Osteoblast (primary cell): Measurements from ENCODE around the gene COLEC11. TPM values are rescaled to one million over a fixed set of nuclear protein-coding genes. Genes with fewer than 3 reads are reported as not detected.
"Not testable (repeated sequence)": the region's sequence is repeated elsewhere in the genome, so short reads cannot be mapped to it uniquely, and the experiment has no call there.

Source experiments
- DNase-seq: peaks from one replicate; pipeline ENCODE4 v3.0.0; 2011; ENCODE audit warnings: low spot score, mixed read lengths; ENCODE audit not compliant: insufficient read length; ENCODE audit errors: missing footprints
- H2AFZ ChIP-seq: 2 replicates; pipeline ENCODE4 v1.6.0; 2011; ENCODE audit warnings: mild to moderate bottlenecking, low read length
- H3K27ac ChIP-seq: 2 replicates; pipeline ENCODE4 v1.5.1; 2011; ENCODE audit warnings: mild to moderate bottlenecking, low read depth, low read length, moderate library complexity
- H3K27me3 ChIP-seq: 2 replicates; pipeline ENCODE4 v1.6.0; 2012; ENCODE audit warnings: mild to moderate bottlenecking, control low read depth, inconsistent platforms, low read length, moderate library complexity; ENCODE audit not compliant: insufficient read depth
- H3K36me3 ChIP-seq: 2 replicates; pipeline ENCODE4 v1.5.1; 2011; ENCODE audit warnings: mild to moderate bottlenecking, low read length, control low read depth, moderate library complexity; ENCODE audit not compliant: insufficient read depth
- H3K4me1 ChIP-seq: 2 replicates; pipeline ENCODE4 v1.5.1; 2011; ENCODE audit warnings: mild to moderate bottlenecking, low read length, control low read depth, moderate library complexity; ENCODE audit not compliant: insufficient read depth
- H3K4me2 ChIP-seq: 2 replicates; pipeline ENCODE4 v1.6.0; 2011; ENCODE audit warnings: mild to moderate bottlenecking, low read length; ENCODE audit not compliant: insufficient read depth
- H3K4me3 ChIP-seq: fragments of 200-600 bp; sonication (generic); 3 replicates; pipeline ENCODE4 v1.5.1; 2012; ENCODE audit warnings: mild to moderate bottlenecking, low read length, inconsistent platforms; ENCODE audit not compliant: insufficient read depth
- H3K79me2 ChIP-seq: 2 replicates; pipeline ENCODE4 v1.6.0; 2012; ENCODE audit warnings: mild to moderate bottlenecking, low read length, control low read depth, inconsistent platforms; ENCODE audit not compliant: insufficient read depth
- H3K9me3 ChIP-seq: 2 replicates; pipeline ENCODE4 v1.5.1; 2011; ENCODE audit warnings: low read depth, low read length, control low read depth
- H4K20me1 ChIP-seq: 2 replicates; pipeline ENCODE4 v1.6.0; 2012; ENCODE audit warnings: mild to moderate bottlenecking, low read length, control low read depth; ENCODE audit not compliant: insufficient read depth
- CTCF ChIP-seq: IDR thresholded peaks from 2 replicates; pipeline ENCODE4 v1.5.1; 2011; ENCODE audit warnings: mild to moderate bottlenecking, low read depth, low read length, moderate library complexity; ENCODE audit errors: extremely low read depth
- total RNA-seq: library from RNA; depleted of rRNA; stranded (reverse); fragments of >200 nt; gene quantifications from 2 replicates; pipeline ENCODE4 v1.2.3, GENCODE V29; 2012

The COLEC11 gene
- total RNA-seq, 1 donor = 0.36 TPM

GRCh38 chr2:3656762-3657721 is 62.1 kb downstream of the COLEC11 start:
- H3K4me2 ChIP-seq = no peak overlapping the region
- no peak for TF ChIP-seq CTCF
- DNase-seq = peak; percentile 43
- no peaks in the 10 kb centered on the region for H3K4me1 ChIP-seq
- no peaks in the 10 kb centered on the region for H3K9me3 ChIP-seq
- H4K20me1 ChIP-seq = no peaks in the 10 kb centered on the region
- H3K27ac ChIP-seq = no peak overlapping the region
- no peaks in the 10 kb centered on the region for H3K36me3 ChIP-seq
- no peaks in the 10 kb centered on the region for H3K27me3 ChIP-seq
- no peak overlapping the region for H3K4me3 ChIP-seq
- H2AFZ ChIP-seq = no peak overlapping the region
- no peaks in the 10 kb centered on the region for H3K79me2 ChIP-seq

GRCh38 chr2:3657881-3658280 is 63.0 kb downstream of the COLEC11 start, which contains the start of gene ALLC:
Gene ALLC (plus strand): TSS chr2:3658200. CDS start chr2:3671158, 12,958 bp downstream.
- no peaks in the 10 kb centered on the region for H3K4me1 ChIP-seq
- no peaks in the 10 kb centered on the region for H3K79me2 ChIP-seq
- H3K4me3 ChIP-seq = no peak within 1 kb of the TSS
- H4K20me1 ChIP-seq = no peaks in the 10 kb centered on the region
- TF ChIP-seq CTCF = no peak
- no peak within 1 kb of the TSS for H2AFZ ChIP-seq
- H3K4me2 ChIP-seq = no peak within 1 kb of the TSS
- no peak within 1 kb of the TSS for H3K27ac ChIP-seq
- peak; percentile 50 for DNase-seq
- H3K36me3 ChIP-seq = no peaks in the 10 kb centered on the region
- no peaks in the 10 kb centered on the region for H3K27me3 ChIP-seq
- H3K9me3 ChIP-seq = no peaks in the 10 kb centered on the region

GRCh38 chr2:3659447-3660432 is 64.8 kb downstream of the COLEC11 start:
- DNase-seq = peak; percentile 74
- H3K4me3 ChIP-seq = no peak overlapping the region
- H3K4me1 ChIP-seq = no peaks in the 10 kb centered on the region
- H3K79me2 ChIP-seq = no peaks in the 10 kb centered on the region
- H4K20me1 ChIP-seq = no peaks in the 10 kb centered on the region
- TF ChIP-seq CTCF = no peak
- peak overlapping the region; percentile 18 for H3K4me2 ChIP-seq
- no peaks in the 10 kb centered on the region for H3K9me3 ChIP-seq
- peak overlapping the region; percentile 90 for H2AFZ ChIP-seq
- no peaks in the 10 kb centered on the region for H3K36me3 ChIP-seq
- H3K27ac ChIP-seq = no peak overlapping the region
- no peaks in the 10 kb centered on the region for H3K27me3 ChIP-seq

- not testable (repeated sequence) for H3K79me2 ChIP-seq, H3K9me3 ChIP-seq, DNase-seq, H3K4me1 ChIP-seq, H3K4me3 ChIP-seq, H3K36me3 ChIP-seq, H3K27me3 ChIP-seq, H4K20me1 ChIP-seq, H3K27ac ChIP-seq, H3K4me2 ChIP-seq, H2AFZ ChIP-seq
These were observed 65.7 kb downstream of the COLEC11 start for GRCh38 chr2:3660640-3661039.
